C4-2B (cell line): ENCODE data around the gene OPCML.

Experiments
- ZFX ChIP-seq: fragments of 450-650 bp; IDR thresholded peaks from 2 replicates; pipeline ENCODE4 v1.6.1; 2017
- TF ChIP-seq, protein P1 (sequence below): fragments of 450-650 bp; conservative IDR thresholded peaks from 2 replicates; pipeline ENCODE4 v1.5.1; 2017; ENCODE audit warnings: mild to moderate bottlenecking

DNA sequence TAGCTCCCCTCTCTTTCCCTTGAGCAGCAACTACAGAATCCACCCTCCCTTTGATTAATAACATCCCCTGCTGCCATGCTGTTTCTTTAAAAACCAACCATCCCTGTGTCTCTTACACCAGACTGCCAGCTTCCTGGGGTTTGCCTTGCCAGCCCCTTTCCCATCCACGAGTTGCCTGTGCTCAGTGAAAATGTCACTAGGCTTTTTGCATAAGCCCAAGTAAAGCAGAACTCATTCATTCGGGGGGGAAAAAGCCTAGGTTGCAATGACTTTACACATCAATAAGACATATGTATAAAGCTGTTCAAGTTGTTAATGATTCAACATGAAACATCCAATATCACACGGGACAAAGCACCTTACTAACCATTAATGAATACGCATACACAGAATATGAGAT, 398.7 kb downstream of the OPCML start:
- TF ChIP-seq, protein P1, sequence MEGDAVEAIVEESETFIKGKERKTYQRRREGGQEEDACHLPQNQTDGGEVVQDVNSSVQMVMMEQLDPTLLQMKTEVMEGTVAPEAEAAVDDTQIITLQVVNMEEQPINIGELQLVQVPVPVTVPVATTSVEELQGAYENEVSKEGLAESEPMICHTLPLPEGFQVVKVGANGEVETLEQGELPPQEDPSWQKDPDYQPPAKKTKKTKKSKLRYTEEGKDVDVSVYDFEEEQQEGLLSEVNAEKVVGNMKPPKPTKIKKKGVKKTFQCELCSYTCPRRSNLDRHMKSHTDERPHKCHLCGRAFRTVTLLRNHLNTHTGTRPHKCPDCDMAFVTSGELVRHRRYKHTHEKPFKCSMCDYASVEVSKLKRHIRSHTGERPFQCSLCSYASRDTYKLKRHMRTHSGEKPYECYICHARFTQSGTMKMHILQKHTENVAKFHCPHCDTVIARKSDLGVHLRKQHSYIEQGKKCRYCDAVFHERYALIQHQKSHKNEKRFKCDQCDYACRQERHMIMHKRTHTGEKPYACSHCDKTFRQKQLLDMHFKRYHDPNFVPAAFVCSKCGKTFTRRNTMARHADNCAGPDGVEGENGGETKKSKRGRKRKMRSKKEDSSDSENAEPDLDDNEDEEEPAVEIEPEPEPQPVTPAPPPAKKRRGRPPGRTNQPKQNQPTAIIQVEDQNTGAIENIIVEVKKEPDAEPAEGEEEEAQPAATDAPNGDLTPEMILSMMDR, result no peak
- no peak for TF ChIP-seq ZFX
